Activated naive CD4-positive, alpha-beta T cell treated with anti-CD3 and anti-CD28 coated beads for 36 hours (primary cell): ENCODE data around the gene CCDC74B. TPM values are rescaled to one million over a fixed set of nuclear protein-coding genes. Genes with fewer than 3 reads are reported as not detected.
"Not testable (repeated sequence)": the region's sequence is repeated elsewhere in the genome, so short reads cannot be mapped to it uniquely, and the experiment has no call there.

Experiments
- CTCF ChIA-PET: fragments of 350-600 bp; sonication (Branson Sonifier 250); formaldehyde crosslinking; loops from one replicate; lab custom pipeline; 2021; ENCODE audit warnings: antibody characterized with exemption; lab: Charles Lee
- DNase-seq: peaks from one replicate; pipeline ENCODE4 v3.0.0-alpha.2; 2020
- H3K27ac Mint-ChIP-seq: one replicate; pipeline ENCODE4 v1.8.0; 2021; ENCODE audit warnings: mild to moderate bottlenecking, mixed read lengths
- H3K27me3 Mint-ChIP-seq: one replicate; pipeline ENCODE4 v1.8.0; 2021; ENCODE audit warnings: low read depth, mixed read lengths
- H3K36me3 Mint-ChIP-seq: one replicate; pipeline ENCODE4 v1.8.0; 2021; ENCODE audit warnings: low read depth, mixed read lengths
- H3K4me1 Mint-ChIP-seq: one replicate; pipeline ENCODE4 v1.8.0; 2021; ENCODE audit warnings: low read depth, mixed read lengths
- H3K4me3 Mint-ChIP-seq: one replicate; pipeline ENCODE4 v1.8.0; 2021; ENCODE audit warnings: mild to moderate bottlenecking, moderate library complexity, mixed read lengths
- H3K9me3 Mint-ChIP-seq: one replicate; pipeline ENCODE4 v1.8.0; 2021; ENCODE audit warnings: mixed read lengths
- intact Hi-C: fragments of 100-400 bp; cut with micrococcal nuclease; formaldehyde crosslinking; loops from one replicate; pipeline ENCODE4 v1.15.1; 2023
- total RNA-seq, 2 experiments: library from RNA; stranded (reverse); gene quantifications; one replicate each; pipeline ENCODE4 v1.2.3, GENCODE V29; 2021

Gene CCDC74B
- total RNA-seq, 2 experiments from 2014 or later = 3.7 to 4.1 TPM

DNA sequence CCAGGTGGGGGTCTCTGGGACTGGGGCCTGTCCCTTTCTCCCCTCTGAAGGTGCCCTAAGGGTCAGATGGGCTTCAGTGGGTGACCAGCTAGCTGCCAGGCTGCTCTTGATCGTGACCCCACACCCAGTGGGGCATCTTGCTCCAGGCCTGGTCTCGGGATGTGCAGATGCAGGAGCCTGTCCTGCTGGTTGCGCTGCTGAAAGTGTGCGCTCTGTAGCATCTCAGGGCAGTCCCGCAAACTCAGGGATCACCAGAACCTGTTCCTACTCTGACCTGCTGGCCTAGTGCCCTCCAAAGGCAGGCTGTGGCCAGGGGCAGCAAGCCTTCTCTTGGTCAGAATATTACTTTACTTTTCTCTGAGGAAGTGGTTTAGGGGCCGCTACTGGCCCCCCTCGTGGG is 4.4 kb downstream of the CCDC74B start:
- H3K4me3 Mint-ChIP-seq, H3K36me3 Mint-ChIP-seq, intact Hi-C loops: not testable (repeated sequence)

DNA sequence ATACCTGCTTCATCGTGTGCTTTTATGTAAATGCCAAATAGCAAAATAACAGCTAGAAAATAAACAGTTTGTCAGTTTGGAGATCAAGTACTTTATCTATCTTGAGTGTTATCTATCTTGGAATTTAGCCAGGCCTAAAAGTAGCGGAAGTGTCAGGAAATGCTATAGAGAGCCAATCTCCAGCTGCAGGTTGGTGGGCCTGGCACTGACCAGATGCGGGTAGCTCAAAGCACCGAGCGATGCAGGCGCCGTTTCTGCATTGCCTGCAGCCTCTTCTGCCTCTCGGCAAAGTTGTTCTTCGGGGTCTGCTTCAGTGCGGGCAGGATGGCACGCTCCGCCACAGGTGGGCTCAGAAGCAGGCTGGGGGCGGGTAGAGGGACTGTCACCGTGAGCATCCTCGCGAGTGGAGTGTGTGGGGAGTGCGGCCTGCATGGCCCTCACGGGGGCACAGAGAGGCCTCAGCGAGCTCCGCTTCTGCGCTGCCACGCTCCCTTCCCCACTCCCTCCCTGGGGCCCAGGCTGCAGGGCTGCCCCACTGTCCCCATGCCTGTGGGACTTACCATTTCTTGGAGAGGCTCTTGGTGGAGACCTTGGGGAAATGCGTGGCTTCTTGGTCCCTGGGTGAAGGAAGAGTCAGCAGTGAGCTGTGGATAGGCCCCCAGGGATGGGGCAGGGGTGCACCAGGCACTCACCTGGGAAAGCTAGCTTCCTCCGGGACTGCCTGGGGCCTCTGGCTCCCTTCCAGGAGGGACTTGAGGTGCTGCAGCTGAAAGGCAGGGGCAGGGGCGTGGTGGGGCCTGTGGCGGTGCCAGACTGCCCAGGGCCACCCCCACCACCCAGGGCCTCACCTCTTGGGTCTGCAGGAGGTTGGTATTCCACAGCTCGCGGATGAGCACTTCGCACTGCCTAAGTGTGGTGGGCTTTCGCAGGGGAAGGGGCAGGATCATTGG is 5.3 kb downstream of the CCDC74B start:
- DNase-seq, H3K27ac Mint-ChIP-seq, CTCF ChIA-PET, H3K36me3 Mint-ChIP-seq, H3K27me3 Mint-ChIP-seq, intact Hi-C loops, H3K9me3 Mint-ChIP-seq, H3K4me3 Mint-ChIP-seq, H3K4me1 Mint-ChIP-seq: not testable (repeated sequence)

More for the DNA sequence above, 4.4 kb downstream of the CCDC74B start:
- H3K27me3 Mint-ChIP-seq, CTCF ChIA-PET, H3K9me3 Mint-ChIP-seq, DNase-seq, H3K4me1 Mint-ChIP-seq, H3K27ac Mint-ChIP-seq: not testable (repeated sequence)

DNA sequence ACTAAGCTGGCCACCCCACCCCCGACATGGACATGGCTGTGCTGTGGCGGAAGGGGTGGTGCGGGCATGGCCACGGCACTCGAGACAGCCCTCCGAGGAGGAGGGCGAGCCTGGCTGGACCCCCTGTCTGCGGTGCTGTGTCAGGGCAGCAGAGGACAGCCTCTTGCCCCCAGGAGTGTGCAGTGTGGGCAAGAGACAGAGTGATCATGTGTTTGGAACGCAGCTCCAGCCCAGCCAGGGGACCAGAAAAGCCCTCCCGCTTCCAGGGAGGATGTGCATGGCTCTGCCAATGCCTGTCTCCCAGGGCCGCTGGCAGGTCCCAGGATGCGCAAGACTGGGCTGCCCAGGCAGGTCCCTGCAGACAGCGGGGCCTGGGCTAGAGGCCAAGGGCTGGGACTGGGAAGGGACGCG is 6.1 kb downstream of the CCDC74B start:
- H3K27me3 Mint-ChIP-seq, H3K36me3 Mint-ChIP-seq, H3K9me3 Mint-ChIP-seq, CTCF ChIA-PET, H3K4me3 Mint-ChIP-seq, H3K4me1 Mint-ChIP-seq, H3K27ac Mint-ChIP-seq, intact Hi-C loops, DNase-seq: not testable (repeated sequence)

DNA sequence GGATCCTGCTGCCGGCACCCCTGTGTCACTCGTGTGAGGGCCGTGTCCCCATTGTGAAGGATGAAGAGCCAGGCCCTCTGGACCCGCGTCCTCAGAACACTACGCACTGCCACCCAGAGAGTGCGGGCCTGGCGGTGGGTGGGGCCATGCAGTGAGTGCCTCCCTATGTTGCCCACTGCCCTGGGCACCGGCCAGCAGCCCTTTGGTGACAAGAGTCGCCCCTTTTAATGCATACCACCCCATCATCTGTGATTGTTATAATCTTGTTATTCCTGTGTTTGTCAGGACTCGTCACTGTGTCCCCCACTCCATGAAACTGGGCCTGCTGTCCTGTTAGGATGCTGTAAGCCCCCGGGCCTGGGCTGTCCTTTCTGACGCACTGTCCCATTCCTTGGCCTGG is 6.6 kb downstream of the CCDC74B start:
- DNase-seq, H3K9me3 Mint-ChIP-seq, intact Hi-C loops, H3K36me3 Mint-ChIP-seq, H3K27me3 Mint-ChIP-seq, CTCF ChIA-PET, H3K27ac Mint-ChIP-seq, H3K4me3 Mint-ChIP-seq, H3K4me1 Mint-ChIP-seq: not testable (repeated sequence)

DNA sequence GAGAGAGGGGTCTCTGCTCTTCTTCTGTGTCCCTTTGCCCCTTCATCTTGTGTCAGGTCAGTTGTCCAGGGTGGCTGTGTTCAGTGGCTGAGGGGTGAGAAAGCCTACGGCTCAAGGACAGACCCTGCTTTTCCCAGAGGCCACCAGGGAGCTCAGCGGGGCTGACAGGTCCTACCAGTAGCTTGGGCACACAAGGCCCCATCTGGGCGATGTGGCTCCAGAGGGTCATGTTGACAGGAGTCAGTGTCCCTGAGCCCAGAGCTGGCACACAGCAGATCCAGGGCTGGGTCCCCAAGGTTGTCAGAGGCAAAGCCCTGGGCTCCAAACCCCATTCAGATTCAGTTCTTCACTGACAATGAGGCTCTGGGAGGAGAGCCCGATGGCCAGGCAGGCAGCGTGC is 7.8 kb downstream of the CCDC74B start:
- H3K27me3 Mint-ChIP-seq, H3K27ac Mint-ChIP-seq, H3K36me3 Mint-ChIP-seq, DNase-seq, H3K9me3 Mint-ChIP-seq, H3K4me3 Mint-ChIP-seq, intact Hi-C loops, CTCF ChIA-PET, H3K4me1 Mint-ChIP-seq: not testable (repeated sequence)

DNA sequence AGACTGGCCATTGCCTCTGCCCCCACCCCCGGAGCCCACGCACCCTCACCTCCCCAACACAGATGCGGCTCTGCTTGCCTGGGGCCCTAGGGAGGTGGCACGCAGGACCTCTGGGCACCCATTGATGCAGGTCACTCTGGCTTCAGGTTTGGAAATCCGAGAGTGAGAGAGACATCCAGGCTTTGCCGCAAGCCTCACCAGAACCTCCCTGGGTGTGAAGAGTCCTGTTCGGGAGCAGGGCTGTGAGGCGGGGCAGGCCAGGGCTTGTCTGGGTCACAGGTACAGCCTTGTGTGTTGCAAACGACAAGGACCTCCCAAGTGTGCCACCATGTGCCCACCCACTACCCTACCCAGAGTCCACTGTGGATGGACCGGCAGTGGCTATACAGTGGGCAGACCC is 8.4 kb downstream of the CCDC74B start:
- intact Hi-C loops = not testable (repeated sequence)

DNA sequence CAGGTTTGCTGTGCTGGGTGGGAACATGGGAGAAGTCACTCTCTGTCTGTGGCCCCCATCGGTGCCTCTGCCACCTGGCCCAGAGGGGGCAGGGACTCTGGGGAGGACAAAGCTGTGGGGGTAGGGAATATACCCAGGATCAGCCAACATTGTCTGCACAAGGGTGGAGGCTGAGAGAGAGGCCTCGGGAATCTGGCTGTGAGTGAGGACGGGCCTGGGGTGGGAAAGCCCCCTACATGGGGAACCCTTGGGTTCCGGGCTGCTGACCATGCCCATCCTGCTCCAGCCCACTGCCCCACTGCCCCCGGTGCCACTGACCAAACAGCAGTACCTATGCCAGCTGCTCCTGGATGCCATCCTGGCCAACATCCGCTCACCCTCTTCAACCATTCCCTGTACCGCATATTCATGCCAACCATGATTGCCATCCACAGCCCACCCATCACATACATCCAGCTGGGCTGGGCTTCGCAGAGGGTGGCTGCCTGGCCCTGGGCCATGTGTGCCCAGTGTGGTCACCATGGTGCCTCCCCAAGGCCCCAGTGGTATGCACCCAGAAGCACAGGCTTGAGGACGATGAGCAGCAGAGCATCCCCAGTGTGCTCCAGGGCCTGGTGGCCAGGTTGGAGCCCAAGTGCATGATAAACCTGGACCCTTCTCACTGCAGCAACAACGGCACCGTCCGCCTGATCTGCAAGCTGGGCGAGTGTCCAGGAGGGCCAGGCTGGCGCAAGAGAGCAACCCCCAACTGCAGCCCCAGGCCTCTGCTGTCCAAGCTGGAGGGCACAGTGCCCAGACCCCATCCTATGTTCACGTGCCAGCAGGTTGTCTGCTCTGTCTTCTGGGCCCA is 9.0 kb downstream of the CCDC74B start:
- Mint-ChIP-seq H3K4me1 (peaks cover 2% of the 10 kb centered on the region), H3K27ac (no peak overlapping the region), H3K27me3 (no peaks in the 10 kb centered on the region), H3K9me3 (no peaks in the 10 kb centered on the region), H3K4me3 (no peak overlapping the region), H3K36me3 (no peaks in the 10 kb centered on the region)
- CTCF ChIA-PET = no interaction called here
- intact Hi-C loops = no loop called here
- no peak for DNase-seq

More for the DNA sequence above, 8.4 kb downstream of the CCDC74B start:
- DNase-seq, H3K4me1 Mint-ChIP-seq, H3K9me3 Mint-ChIP-seq, H3K27me3 Mint-ChIP-seq, H3K36me3 Mint-ChIP-seq, H3K4me3 Mint-ChIP-seq, CTCF ChIA-PET, H3K27ac Mint-ChIP-seq: not testable (repeated sequence)

DNA sequence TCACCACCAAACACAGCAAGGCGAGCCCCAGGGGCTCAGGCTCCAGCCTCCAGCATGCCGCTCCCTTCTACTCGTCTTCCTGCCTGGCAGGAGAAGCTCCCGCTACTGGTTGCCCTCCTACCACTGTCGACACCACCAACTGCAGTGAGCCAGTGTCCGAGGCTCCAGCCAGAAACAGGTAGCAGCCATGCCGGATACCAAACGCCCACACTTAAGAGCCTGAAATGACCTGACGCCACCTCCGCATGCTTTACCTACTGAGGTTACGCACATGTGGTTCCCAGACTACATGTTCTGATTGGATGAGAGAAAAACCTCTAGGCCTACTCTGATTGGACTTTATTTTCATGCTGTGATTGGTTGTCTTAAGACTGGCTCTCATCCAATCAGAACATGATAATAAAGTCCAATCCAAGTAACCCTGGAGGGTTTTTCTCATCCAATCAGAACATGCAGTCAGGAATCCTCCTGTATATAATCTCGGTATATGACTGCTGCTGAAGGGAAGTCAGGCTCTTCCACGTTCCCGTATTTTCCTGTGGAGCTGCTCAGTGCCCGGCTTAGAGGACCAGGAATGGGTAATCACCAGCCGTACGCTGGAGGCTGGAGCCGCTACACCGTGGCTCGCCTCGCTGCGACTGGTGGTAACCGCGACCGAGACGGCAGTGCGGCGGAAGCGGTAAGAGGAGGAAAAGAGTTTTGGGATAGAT is 15.6 kb downstream of the CCDC74B start, which contains the start of gene POTEF:
Gene POTEF (minus strand): TSS at position 103 of the 710 bp plus-strand sequence. CDS start 8,707 bp downstream, outside the sequence.
- intact Hi-C loops, H3K36me3 Mint-ChIP-seq, DNase-seq, CTCF ChIA-PET, H3K27me3 Mint-ChIP-seq, H3K4me3 Mint-ChIP-seq, H3K9me3 Mint-ChIP-seq, H3K27ac Mint-ChIP-seq, H3K4me1 Mint-ChIP-seq: not testable (repeated sequence)

DNA sequence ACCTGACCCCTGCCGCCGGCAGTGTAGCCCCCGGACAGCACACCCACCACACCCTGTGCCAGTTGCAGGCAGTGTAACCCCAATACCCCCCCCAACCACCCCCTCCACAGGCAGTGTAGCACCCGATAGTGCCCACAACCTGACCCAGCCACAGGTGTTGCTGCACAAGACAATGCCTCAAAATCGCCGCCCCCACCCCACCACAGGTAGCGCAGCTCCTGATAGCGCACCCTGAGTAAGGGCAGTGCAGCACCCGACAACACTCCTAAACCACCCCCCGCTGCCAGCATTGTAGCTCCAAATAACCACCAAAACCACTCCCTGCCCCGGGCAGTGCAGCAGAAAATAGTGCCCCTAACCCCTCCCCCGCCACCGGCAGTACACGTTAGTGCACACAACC is 16.4 kb downstream of the CCDC74B start:
- DNase-seq, H3K27me3 Mint-ChIP-seq, H3K9me3 Mint-ChIP-seq, H3K4me3 Mint-ChIP-seq, H3K36me3 Mint-ChIP-seq, H3K4me1 Mint-ChIP-seq, H3K27ac Mint-ChIP-seq, CTCF ChIA-PET, intact Hi-C loops: not testable (repeated sequence)

DNA sequence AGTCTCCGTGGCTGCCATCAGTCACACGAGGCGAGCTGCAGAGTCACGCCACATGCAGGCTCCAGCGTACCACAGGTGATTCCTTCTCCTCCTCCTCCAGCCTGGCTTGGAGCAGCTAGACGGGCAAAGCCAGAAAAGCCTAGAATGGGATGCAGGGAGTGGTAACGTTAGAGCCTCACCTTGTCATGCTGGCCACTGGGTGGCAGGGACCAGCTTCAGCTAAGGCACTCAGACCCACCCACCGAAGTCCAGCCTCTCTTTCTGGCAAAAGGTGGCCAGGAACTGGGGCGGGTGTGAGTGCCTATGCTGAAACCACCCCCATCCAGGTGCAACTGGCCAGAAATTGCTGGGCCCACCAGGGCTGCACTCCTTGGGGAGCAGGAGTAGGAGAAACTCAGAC is 17.2 kb downstream of the CCDC74B start:
- H3K27me3 Mint-ChIP-seq, DNase-seq, H3K36me3 Mint-ChIP-seq, H3K9me3 Mint-ChIP-seq, CTCF ChIA-PET, H3K27ac Mint-ChIP-seq, intact Hi-C loops, H3K4me3 Mint-ChIP-seq, H3K4me1 Mint-ChIP-seq: not testable (repeated sequence)

DNA sequence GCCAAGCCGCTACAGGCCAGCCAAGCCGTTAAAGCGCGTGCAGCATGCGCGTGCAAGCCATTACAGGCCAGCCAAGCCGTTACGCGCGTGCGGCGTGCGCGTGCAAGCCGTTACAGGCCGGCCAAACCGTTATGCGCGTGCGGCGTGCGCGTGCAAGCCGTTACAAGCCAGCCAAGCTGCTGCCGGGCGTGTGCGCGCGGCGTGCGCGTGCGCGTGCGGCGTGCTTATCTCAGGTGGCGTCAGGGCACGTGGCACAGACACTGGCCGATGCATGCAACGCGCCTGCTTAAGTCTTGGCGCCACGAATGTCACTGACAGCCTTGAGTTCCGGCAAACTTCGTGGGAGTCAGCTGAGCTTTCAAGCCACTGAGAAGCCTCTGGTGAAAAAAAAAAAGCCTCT is 24.0 kb downstream of the CCDC74B start:
- CTCF ChIA-PET, H3K36me3 Mint-ChIP-seq, H3K27me3 Mint-ChIP-seq, DNase-seq, H3K4me1 Mint-ChIP-seq, intact Hi-C loops, H3K9me3 Mint-ChIP-seq, H3K4me3 Mint-ChIP-seq, H3K27ac Mint-ChIP-seq: not testable (repeated sequence)
